MM.1S (cell line): Measurements from ENCODE around the gene NUP210.

Experiments used
- DNase-seq: peaks from one replicate; pipeline ENCODE4 v3.0.0-alpha.2; 2015
- H2AFZ ChIP-seq: fragments of 300-600 bp; sonication (generic); 2 replicates; pipeline ENCODE4 v1.6.0; 2016; ENCODE audit warnings: antibody characterized with exemption, low read length
- H3F3A ChIP-seq: fragments of 300-600 bp; sonication (generic); 2 replicates; pipeline ENCODE4 v1.6.1; 2016; ENCODE audit warnings: mild to moderate bottlenecking, antibody characterized with exemption, low read length, moderate library complexity, mixed read lengths; ENCODE audit not compliant: insufficient read depth
- H3K27ac ChIP-seq: fragments of 300-600 bp; sonication (generic); 2 replicates; pipeline ENCODE4 v1.5.1; 2016; ENCODE audit warnings: mild to moderate bottlenecking, low read length
- H3K27me3 ChIP-seq: fragments of 300-600 bp; sonication (generic); replicated peaks from 2 replicates; pipeline ENCODE4 v1.6.0; 2016; ENCODE audit warnings: low read length; ENCODE audit not compliant: insufficient read depth
- H3K36me3 ChIP-seq: fragments of 300-600 bp; sonication (generic); replicated peaks from 2 replicates; pipeline ENCODE4 v1.6.1; 2016; ENCODE audit warnings: mild to moderate bottlenecking, low read length, mixed read lengths; ENCODE audit not compliant: insufficient read depth
- H3K4me1 ChIP-seq: fragments of 300-600 bp; sonication (generic); 2 replicates; pipeline ENCODE4 v1.6.1; 2016; ENCODE audit warnings: low read length, mixed read lengths
- H3K4me2 ChIP-seq: fragments of 300-600 bp; sonication (generic); 2 replicates; pipeline ENCODE4 v1.6.0; 2016; ENCODE audit warnings: low read depth, low read length
- H3K4me3 ChIP-seq: fragments of 300-600 bp; sonication (generic); 2 replicates; pipeline ENCODE4 v1.5.1; 2016; ENCODE audit warnings: low read length, mixed read lengths
- H3K79me2 ChIP-seq: fragments of 300-600 bp; sonication (generic); 2 replicates; pipeline ENCODE4 v1.6.1; 2016; ENCODE audit warnings: mixed run types, low read length, mixed read lengths
- H3K9ac ChIP-seq: fragments of 300-600 bp; sonication (generic); 2 replicates; pipeline ENCODE4 v1.6.1; 2016; ENCODE audit warnings: low read length, mixed read lengths
- H3K9me2 ChIP-seq: fragments of 300-600 bp; sonication (generic); replicated peaks from 2 replicates; pipeline ENCODE4 v1.6.1; 2016; ENCODE audit warnings: mild to moderate bottlenecking, low read length, mixed read lengths; ENCODE audit not compliant: insufficient read depth
- H3K9me3 ChIP-seq: fragments of 300-600 bp; sonication (generic); replicated peaks from 2 replicates; pipeline ENCODE4 v1.6.1; 2016; ENCODE audit warnings: mild to moderate bottlenecking, low read length, mixed read lengths; ENCODE audit not compliant: insufficient read depth
- H4K20me1 ChIP-seq: fragments of 300-600 bp; sonication (generic); 2 replicates; pipeline ENCODE4 v1.6.1; 2016; ENCODE audit warnings: mild to moderate bottlenecking, low read length, moderate library complexity, mixed read lengths; ENCODE audit not compliant: insufficient read depth
- CTCF ChIP-seq: fragments of 300-600 bp; sonication (generic); IDR thresholded peaks from 2 replicates; pipeline ENCODE4 v1.5.1; 2016; ENCODE audit warnings: antibody characterized with exemption, low read length, mixed read lengths
- EZH2 ChIP-seq: fragments of 300-600 bp; sonication (generic); optimal IDR thresholded peaks from 2 replicates; pipeline ENCODE3; 2017; ENCODE audit warnings: low read depth, mild to moderate bottlenecking, antibody characterized with exemption, low read length, mixed read lengths
- EZH2phosphoT487 ChIP-seq: fragments of 300-600 bp; sonication (generic); IDR thresholded peaks from 2 replicates; pipeline ENCODE4 v1.6.1; 2018; ENCODE audit warnings: antibody characterized with exemption, low read length

The NUP210 gene

GRCh38 chr3:13278783-13279531 lies 141.2 kb downstream of the NUP210 start:
- Histone ChIP-seq H3K4me2 (no peak overlapping the region), H4K20me1 (no peaks in the 10 kb centered on the region), H3K36me3 (no peaks in the 10 kb centered on the region), H3K9me3 (no peaks in the 10 kb centered on the region), H3K4me1 (0 out of 2 replicates have a peak, but pooled peaks cover 3% of the 10 kb centered on the region), H3K27ac (no peak overlapping the region), H3K27me3 (peaks cover 7% of the 10 kb centered on the region), H3F3A (no peaks in the 10 kb centered on the region; the same call in 1 of the 2 replicates), H2AFZ (no peak overlapping the region), H3K4me3 (no peak overlapping the region), H3K9ac (no peak overlapping the region), H3K79me2 (no peaks in the 10 kb centered on the region), H3K9me2 (no peaks in the 10 kb centered on the region)
- TF ChIP-seq EZH2phosphoT487, result no peak
- no peak for TF ChIP-seq EZH2
- no peak for TF ChIP-seq CTCF
- DNase-seq, result no peak

GRCh38 chr3:13277860-13278531 lies 142.1 kb downstream of the NUP210 start:
- peaks cover 7% of the 10 kb centered on the region for H3K27me3 ChIP-seq
- H3K36me3 ChIP-seq, result no peaks in the 10 kb centered on the region
- DNase-seq, result no peak
- no peaks in the 10 kb centered on the region for H3K4me1 ChIP-seq
- no peak overlapping the region for H2AFZ ChIP-seq
- no peak overlapping the region for H3K4me3 ChIP-seq
- no peaks in the 10 kb centered on the region for H3F3A ChIP-seq
- no peaks in the 10 kb centered on the region for H3K9me2 ChIP-seq
- H3K27ac ChIP-seq, result no peak overlapping the region
- no peaks in the 10 kb centered on the region for H3K79me2 ChIP-seq
- H3K4me2 ChIP-seq, result no peak overlapping the region
- TF ChIP-seq EZH2, result no peak
- no peak for TF ChIP-seq EZH2phosphoT487
- no peak for TF ChIP-seq CTCF
- no peaks in the 10 kb centered on the region for H4K20me1 ChIP-seq
- no peaks in the 10 kb centered on the region for H3K9me3 ChIP-seq
- no peak overlapping the region for H3K9ac ChIP-seq

- H3F3A ChIP-seq, result no peaks in the 10 kb centered on the region
- DNase-seq, result no peak
- no peaks in the 10 kb centered on the region for H3K36me3 ChIP-seq
- no peak for TF ChIP-seq EZH2phosphoT487
- no peak for TF ChIP-seq CTCF
- TF ChIP-seq EZH2, result no peak
- H3K4me1 ChIP-seq, result no peaks in the 10 kb centered on the region
- H3K27me3 ChIP-seq, result peaks cover 6% of the 10 kb centered on the region
- H3K27ac ChIP-seq, result no peak overlapping the region
- H3K79me2 ChIP-seq, result no peaks in the 10 kb centered on the region
- no peak overlapping the region for H2AFZ ChIP-seq
- no peaks in the 10 kb centered on the region for H3K9me3 ChIP-seq
- no peak overlapping the region for H3K9ac ChIP-seq
- H3K9me2 ChIP-seq, result no peaks in the 10 kb centered on the region
- no peak overlapping the region for H3K4me3 ChIP-seq
- no peak overlapping the region for H3K4me2 ChIP-seq
- no peaks in the 10 kb centered on the region for H4K20me1 ChIP-seq
These were observed 142.8 kb downstream of the NUP210 start for GRCh38 chr3:13277196-13277813.
